HG03095 (cell line): ENCODE data around the gene TMEM40.
"Not testable (repeated sequence)": the region's sequence is repeated elsewhere in the genome, so short reads cannot be mapped to it uniquely, and the experiment has no call there.

ENCODE experiments used
- ATAC-seq: cut with Tn5 transposase; IDR thresholded peaks from one replicate; pipeline ENCODE4 v1.9.1; 2021; ENCODE audit warnings: moderate library complexity; ENCODE audit not compliant: unreplicated experiment

TMEM40 gene, protein sequence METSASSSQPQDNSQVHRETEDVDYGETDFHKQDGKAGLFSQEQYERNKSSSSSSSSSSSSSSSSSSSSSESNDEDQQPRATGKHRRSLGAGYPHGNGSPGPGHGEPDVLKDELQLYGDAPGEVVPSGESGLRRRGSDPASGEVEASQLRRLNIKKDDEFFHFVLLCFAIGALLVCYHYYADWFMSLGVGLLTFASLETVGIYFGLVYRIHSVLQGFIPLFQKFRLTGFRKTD

DNA sequence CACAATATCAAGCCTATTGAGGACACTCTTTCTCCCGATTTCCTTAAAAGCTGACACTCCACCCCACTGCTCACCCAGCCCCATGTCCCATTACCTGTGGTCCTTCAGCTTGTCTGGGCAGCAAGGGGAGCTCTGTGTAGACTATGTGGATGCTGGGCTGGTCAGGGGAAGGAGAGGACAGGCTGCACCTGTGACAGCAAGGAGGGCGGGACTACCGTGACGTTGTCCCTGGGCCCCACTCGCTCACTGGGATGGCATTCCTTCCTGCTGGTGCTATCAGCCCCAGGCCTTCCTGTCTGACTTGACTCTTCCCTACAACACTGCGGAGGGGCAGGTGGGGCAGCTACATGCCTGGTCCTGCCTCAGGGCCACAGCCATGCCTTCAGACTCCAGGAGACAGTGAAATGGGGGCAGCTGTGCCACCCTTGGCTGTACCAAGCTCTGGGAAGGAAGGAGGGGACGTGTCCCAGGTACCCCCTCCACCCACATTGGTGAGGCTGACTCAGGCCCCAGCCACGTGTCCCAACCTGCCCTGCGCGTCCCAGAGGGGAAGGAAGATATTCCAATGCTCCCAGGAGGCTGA, at the start of gene TMEM40:
TMEM40 (minus strand) TSS at position 163 of the 583 bp plus-strand sequence. CDS start 9,427 bp downstream, outside the sequence.
- ATAC-seq, result no peak

DNA sequence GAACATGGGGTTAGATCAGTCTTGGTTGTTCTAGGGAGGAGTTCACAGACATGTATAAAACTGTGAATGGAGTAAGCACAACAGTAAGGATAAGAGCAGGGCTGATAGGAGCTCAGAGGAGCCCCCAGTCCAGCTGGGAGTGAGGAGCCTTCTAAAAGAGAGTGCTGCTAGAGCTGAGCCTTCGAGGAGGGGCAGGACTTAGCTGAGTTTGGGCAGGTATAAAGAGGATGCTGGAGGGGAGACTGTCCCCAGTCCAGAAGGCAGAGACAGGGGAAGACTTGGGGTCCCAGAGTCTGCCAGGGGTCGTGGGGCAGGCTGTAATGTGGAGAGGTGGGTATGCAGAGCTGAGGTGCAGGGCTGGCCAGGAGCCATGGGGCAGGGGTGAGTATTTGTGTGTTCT, 49.5 kb upstream of the TMEM40 start:
- ATAC-seq, result no peak

DNA sequence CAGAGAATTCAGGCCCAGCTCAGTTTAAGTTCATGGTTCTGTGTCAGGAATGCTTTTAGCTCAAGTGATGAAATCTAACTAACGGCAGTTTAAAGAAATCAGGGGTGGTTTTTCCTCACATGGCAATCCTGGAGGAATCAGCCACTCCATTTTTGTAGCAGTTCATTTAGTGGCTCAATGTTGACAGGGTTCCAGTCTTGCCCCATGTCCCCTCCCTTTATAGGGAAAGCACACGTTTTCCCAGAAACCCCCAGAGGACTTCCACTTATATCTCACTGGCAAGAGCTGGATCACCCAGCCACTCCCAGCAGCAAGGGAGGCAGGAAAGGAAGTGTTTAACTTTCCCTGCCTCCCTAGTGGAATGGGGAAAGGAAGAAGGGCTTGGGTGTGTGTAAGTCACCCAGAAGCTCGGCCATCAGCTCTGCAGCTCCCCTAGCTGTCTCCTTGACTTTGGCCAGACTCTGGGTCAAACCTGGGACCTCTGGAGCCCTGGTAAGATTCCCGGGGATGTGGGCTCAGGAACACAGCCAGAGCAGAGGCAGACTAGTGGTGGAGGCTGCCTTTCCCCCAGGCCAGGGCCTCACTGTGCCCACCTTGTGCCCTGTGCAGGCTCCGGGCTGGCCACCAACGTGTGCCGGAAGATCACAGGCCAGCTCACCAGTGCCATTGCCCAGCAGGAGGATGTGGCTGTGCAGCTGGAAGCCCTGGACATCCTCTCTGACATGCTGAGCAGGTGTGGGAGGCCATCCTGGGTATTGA, 48.7 kb upstream of the TMEM40 start:
- no peak for ATAC-seq

DNA sequence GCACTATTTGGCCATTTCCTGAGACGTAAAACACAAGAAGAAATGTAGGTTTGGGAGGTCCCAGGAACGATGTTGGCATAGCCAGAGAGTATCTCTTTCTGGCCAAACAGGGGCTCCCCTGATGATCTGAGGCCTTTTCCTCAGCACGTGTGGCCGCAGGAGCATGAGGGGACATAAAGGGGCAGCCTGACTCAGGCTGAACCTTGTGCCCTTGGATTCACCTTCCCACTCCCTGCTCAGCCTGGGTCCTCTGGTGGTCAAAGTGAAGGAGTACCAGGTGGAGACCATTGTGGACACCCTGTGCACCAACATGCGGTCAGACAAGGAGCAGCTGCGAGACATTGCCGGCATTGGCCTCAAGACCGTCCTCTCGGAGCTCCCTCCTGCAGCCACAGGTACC, 48.0 kb upstream of the TMEM40 start:
- ATAC-seq, result no peak

DNA sequence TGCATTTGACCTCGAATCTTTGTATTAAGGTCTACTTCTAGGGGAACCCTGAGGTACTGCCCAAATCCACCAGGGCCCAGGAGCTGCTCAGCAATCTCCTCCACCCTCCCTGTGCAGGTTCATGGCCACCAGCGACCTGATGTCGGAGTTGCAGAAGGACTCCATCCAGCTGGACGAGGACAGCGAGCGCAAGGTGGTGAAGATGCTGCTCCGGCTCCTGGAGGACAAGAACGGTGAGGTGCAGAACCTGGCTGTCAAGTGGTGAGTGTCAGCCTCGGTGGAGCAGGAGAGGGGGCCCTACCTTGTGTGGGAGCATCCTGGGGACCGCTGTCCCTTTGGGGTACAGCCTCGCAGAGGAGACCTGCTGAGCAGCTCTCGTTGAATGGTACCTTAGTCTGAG, 44.3 kb upstream of the TMEM40 start:
- ATAC-seq, result no peak

DNA sequence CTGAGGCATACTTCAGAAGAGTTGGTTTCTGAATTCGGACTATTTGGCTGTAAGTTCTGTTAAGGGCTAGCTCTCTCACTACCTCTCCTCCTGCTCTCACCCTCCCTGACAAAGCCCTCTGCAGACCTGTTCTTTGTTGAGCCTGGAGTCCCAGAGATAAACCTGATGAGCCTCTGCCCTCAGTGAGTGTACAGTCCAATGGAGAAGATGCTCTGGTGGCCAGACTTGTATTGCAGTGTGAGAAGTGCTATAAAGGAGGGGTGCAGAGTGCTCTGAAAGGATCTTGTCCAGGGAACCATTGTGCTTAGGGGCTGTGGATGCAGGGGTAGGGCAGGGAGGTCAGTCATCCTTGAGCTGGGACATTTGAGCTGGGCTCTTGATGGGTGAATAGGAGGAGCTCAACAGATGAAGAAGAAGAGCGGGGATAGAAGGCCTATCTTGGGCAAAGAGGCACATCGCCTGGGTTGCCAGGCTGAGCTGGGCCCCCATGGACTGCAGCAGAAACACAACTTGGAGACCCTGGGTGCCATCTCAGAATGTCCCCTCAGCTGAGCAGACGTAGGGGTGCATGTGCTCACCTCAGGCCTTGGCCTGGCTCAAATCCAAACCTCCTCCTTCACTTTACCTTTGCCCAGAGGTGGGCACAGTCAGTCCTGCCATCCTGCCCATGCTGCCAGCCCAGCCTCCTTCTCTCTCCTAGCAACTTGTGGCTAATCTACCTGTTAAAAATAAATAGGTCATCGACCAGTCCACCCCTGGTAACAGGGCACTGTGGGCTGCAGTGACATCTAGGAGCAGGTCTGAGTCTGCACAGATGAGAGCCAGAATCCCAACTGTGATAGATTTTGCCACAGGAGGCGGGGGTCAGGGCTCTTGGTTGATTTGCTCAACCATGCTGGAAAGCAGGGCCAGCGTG, 40.7 kb upstream of the TMEM40 start:
- no peak for ATAC-seq

DNA sequence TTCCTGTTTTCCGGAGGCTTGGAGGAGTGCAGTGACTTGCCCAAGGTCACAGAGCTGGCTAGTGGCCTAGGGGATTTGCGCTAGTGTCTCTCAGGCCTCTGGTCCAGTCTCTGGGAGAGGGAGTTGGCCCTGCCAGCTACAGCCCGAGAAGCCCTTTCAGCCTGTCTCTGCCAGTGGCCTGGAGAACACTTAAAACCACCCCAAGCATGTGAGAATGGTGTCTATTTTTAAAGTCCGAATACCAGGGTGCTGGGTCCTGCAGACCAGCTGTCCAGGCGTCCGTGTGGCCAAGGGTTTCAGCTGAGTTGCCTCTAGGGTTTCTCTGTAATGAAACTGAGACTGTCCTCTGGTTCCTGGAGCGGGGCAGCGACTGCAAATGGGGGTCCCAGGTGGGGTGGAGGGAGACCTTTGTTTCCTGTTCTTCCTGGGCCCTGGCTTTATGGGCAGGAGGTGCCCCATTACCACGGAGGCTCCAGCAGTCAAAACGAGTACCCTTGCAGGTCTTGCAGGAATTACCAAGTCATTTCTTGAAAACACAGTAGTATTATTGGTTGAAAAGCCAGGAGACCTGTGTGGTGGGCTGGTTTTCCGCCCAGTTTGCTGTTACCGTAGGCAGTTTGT, 39.6 kb upstream of the TMEM40 start:
- ATAC-seq, result no peak

DNA sequence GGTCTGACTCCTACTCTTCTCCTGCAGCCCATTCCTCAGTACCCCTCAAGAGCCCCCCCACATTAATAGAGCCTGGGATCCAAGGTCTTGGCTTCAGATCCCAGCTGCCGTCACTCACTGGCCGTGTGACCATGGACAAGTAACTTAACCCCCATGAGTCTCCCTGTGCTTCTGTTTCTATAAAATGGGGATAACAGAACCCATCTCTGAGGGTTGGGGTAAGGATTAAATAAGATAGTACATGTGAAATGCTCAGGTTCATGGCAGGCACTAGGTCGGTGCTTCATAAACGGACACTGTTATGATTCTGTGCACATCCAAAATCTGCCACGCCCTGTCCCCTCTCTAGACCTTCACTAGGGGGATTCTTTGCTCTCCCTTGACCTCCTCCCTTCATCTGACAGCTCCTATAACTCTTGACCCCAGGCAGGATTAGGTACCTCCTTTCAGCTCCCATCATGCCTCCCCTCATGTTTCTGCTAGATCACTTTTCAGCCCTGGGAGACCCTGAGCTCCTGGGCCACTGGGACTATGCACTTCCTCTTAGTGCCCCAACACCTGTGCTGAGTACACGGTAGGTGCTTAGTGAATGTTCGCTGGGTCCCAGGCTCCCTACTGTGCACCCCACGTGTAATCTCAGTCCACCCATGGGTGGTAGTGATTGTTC, 39.0 kb upstream of the TMEM40 start:
- no peak for ATAC-seq

DNA sequence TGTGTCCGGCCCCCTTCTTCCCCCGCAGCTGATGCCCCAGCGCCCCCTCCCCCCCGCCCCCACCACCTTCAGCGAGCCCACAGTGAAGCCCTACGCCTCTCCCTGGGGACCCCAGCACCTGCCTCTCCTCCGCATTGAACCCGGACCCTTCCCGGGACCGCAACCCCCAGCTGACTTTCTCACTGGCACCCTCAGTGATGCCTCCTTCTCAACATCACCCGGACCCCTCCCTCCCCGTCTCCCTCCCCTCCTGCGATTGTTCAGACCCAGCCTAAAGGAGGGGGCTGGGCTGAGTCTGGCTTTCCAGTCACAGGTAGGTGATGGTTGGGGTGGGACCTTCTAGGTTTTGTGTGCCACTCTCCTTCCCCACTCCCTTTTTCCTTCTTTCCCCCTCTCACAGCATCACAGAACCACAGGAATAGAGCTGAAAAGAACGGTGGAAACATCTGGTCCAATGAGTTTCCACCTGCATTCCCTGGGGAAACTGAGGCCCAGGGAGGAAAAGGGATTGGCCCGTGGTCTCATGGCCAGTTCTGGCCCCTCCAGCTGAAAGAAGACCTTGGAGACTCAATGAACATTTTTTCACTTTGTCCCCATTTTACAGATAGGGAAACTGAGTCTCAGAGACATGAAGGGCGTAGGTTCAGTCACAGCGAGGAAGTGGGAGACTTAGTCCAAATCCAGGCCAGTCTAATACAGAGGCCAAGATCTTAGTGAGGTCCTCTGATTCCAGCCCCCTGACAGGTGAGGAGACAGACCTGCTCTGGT, 38.2 kb upstream of the TMEM40 start:
- ATAC-seq, result no peak

DNA sequence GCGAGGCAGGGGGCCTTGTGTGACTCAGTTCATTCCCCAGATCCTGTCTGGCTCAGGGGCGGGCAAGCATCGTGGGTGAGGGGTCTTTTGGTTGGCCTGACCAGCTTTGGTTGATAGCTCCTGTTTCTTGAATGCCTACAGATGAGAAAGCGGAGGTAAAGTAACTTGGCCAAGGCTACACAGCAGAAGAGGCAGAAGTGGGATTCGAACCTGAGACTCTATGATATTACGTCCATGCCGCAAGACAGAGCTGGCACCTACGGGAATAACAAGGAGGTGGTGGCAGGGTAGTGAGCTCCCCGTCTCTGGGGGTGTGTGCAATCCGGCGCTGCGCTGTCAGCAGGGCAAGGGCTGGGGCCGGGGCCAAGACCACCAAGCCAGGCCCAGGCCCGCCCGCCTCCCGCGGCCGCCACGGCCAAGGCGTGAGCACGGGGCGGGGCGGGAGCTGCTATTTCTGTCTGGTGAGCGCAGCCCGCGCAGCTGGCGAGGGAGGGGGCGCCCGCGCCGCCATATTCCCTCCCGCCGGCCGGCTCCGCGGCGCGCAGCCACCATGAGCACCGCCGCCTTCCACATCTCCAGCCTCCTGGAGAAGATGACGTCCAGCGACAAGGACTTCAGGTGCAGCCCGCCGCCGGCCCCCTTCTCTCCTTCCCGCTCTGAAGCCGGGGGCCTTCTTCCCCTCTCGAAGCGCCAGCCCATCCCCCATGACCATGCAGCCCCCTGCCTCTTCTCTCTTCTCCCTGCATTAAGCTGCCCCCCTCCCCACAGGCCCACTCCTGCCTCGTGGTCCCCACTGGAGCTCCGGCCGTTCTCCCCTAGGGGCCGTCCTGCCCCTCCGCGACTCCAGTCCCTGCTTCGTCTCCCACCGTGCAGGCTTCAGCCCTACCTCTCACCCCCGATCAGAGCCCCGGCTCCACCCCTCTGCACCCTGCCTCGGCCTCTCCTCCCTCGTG, 37.4 kb upstream of the TMEM40 start, which contains the start of gene CAND2:
CAND2 (plus strand) TSS at position 510 of the 953 bp plus-strand sequence; CDS start at position 551, 41 bp downstream.
- ATAC-seq, result no peak

DNA sequence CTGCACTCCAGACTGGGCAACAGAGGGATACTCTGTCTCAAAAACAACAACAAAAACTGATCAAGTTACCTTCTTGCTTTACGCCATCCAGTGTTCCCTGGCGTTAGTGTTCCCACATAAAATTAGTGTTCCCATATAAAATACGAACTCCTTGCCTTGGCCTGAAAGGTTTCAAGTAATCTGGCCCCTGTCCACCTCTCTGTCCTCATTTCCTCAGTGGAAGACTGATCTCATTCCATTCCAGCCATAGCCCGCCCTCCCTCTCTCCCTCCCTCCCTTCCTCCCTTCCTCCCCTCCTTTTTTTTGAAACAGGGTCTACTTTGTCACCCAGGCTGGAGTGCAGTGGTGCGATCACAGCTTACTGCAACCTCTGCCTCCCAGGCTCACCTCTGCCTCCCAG, 34.6 kb upstream of the TMEM40 start:
- ATAC-seq, result no peak

DNA sequence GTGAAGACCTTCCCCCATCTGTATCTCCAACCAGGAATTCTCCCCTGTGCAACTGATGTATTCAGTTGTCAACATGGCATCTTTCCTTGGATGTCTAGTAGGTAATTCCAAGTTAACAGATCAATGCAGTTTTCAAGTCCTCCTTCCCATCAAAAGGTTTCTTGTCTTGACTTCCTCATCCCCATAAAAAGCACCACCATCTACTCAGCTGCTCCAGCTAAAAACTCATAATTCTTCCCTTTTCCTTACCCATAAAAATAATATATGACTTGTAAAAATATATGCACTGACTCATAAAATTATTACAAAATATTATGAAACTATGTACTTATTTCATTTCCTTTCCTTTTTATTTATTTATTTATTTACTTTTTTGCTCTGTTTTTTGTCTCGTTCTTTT, 32.4 kb upstream of the TMEM40 start:
- no peak for ATAC-seq

DNA sequence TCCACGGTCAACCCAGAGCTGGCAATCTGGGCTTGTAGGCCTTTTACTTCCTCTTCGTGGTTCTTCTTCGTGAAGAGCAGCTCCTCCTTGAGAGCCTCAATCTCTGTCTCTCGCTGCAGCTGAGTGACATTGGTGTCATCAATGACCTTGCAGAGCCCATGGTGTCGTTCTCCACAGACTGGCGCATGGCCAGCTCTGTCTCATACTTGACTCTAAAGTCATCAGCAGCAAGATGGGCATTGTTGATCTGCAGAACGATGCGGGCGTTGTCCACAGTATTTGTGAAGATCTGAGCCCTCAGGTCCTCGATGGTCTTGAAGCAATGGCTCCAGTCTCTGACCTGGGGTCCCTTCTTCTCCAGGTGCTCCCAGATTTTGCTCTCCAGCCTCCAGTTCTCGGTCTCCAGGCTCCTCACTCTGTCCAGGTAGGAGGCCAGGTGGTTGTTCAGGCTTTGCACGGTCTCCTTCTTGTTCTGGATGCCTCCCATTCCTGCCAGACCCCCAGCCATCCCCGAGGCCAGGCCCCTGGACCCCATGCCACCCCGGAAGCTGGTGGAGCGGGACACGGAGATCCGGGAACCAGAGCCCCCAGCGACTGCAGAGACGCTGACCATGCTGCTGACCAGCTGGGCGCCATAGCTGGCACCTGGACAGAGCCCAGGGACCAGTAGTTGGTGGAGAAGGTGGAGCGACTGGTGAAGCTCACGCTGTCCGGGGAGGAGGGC, 29.1 kb upstream of the TMEM40 start:
- not testable (repeated sequence) for ATAC-seq

DNA sequence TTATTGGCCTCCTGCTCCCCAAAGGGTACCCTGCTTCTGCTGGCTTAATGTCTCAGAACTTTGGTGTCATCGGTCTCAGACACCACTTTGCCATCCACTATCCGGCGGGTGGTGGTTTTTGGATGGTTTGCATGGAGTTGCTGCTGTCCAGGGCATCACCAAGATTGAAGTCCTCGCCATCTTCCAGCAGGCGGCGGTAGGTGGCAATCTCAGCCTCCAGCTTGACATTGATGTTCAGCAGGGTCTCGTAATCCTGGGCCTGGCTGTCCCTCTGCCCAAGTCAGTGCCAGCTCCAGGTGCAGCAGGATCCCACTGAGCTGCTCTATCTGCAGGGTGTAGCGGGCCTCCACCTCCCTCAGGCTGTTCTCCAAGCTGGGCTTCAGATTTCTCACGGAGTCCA, 28.3 kb upstream of the TMEM40 start:
- ATAC-seq, result not testable (repeated sequence)

DNA sequence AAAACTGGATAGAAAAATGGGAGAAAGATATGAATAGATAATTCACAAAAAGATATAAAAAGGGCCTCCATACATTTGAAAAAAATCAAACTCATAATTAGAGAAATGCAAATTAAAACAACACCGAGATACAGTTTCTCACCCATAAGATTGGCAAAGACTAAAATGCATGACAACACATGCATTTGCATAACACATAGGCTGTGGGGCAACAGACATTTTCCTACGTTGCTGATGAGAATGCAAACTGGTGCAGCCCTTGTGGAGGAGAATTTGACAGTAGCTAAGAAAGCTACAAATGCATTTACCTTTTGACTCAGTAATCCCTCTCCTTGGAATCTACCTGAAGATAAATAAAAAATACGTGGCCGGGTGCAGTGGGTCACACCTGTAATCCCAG, 26.0 kb upstream of the TMEM40 start:
- no peak for ATAC-seq

DNA sequence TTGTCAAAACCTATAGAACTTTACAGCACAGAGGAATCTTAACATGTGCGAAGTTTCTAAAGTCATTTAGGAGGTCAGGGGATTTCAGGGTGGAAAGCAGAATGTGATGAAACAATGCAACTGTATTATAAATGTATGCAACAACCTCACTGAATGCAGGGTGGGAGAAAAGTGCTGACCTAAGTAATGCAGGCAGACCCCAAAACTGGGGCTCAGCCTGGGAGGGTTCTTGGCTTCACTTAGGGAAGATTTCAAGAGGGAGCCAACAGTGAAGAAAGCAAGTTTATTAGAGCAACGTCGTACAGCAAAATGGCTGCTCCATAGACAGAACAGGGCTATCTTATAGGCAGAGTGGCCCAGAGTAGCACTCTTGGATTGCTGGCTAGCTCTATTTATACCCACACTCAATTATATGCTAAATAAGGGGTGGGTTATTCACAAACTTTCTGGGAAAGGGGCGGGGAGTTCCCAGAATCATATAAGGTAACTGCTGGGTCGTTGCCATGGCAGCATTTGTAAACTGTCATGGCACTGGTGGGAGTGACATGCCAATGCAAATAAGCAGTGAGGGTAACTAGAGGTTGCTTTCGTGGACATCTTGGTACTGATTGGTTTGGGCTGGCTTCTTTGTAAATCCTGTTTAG, 23.2 kb upstream of the TMEM40 start:
- ATAC-seq, result no peak

DNA sequence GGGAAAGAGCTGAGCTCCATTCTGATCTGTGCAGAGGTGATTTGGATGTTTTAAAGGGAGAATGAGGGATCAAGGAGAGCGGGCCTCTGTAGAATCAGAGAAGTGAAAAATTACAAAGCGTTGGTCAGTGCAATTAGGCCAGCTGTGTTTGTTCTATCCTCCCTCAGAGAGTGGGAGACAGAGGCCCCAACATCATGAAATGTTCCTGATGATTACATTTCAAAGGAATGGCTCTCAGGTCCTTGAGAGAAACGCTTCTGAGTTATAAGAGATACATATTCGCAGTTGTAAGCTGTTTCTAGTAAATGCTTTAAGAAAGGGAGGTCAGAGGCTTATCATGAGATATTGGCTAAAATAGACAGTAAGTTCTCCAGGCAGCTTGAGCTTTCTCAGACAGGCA, 21.7 kb upstream of the TMEM40 start:
- no peak for ATAC-seq
